IPS-15b (cell line): ENCODE measurements around the gene SLC24A3.

ENCODE experiments used
- H3K27me3 ChIP-seq: one replicate; pipeline ENCODE4 v1.6.1; 2013; ENCODE audit warnings: low read length; ENCODE audit not compliant: control insufficient read depth, insufficient read depth
- H3K36me3 ChIP-seq: one replicate; pipeline ENCODE4 v1.6.1; 2013; ENCODE audit warnings: low read length; ENCODE audit not compliant: control insufficient read depth, insufficient read depth
- H3K4me1 ChIP-seq: one replicate; pipeline ENCODE4 v1.6.1; 2013; ENCODE audit warnings: mild to moderate bottlenecking, low read length; ENCODE audit not compliant: control insufficient read depth, insufficient read depth
- H3K4me3 ChIP-seq: one replicate; pipeline ENCODE4 v1.5.1; 2013; ENCODE audit warnings: low read depth, low read length
- H3K9ac ChIP-seq: one replicate; pipeline ENCODE4 v1.6.1; 2013; ENCODE audit warnings: low read depth, mild to moderate bottlenecking, low read length
- H3K9me3 ChIP-seq: one replicate; pipeline ENCODE4 v1.6.1; 2013; ENCODE audit warnings: mild to moderate bottlenecking, low read length; ENCODE audit not compliant: control insufficient read depth, insufficient read depth

SLC24A3 gene

DNA sequence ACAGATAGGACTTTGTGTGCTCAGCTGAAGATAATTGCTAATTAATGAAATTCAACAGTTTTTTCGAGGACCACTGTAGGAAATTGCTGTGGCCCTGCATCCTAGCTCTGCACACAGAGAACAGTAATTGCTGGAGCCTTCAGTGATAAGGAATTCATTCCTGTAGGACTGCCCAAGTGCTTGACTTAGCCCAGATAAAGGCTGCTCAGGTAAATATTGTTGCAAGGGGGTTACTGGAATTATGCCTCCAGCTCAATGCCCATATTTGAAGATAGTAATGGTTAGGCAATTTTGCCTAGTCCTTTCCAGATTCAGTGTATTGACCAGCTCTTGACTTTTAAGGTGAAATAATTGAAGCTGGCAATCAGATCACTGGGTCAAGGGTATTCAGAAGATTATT, 122.9 kb downstream of the SLC24A3 start:
- no peaks in the 10 kb centered on the region for H3K27me3 ChIP-seq
- no peak overlapping the region for H3K4me3 ChIP-seq
- no peaks in the 10 kb centered on the region for H3K9me3 ChIP-seq
- H3K4me1 ChIP-seq, result no peaks in the 10 kb centered on the region
- H3K36me3 ChIP-seq, result no peaks in the 10 kb centered on the region
- H3K9ac ChIP-seq, result no peak overlapping the region

- no peaks in the 10 kb centered on the region for H3K27me3 ChIP-seq
- H3K4me1 ChIP-seq, result no peaks in the 10 kb centered on the region
- no peak overlapping the region for H3K4me3 ChIP-seq
- H3K9ac ChIP-seq, result no peak overlapping the region
- H3K36me3 ChIP-seq, result no peaks in the 10 kb centered on the region
- no peaks in the 10 kb centered on the region for H3K9me3 ChIP-seq
These were observed 123.5 kb downstream of the SLC24A3 start for GRCh38 chr20:19335916-19336315.

DNA sequence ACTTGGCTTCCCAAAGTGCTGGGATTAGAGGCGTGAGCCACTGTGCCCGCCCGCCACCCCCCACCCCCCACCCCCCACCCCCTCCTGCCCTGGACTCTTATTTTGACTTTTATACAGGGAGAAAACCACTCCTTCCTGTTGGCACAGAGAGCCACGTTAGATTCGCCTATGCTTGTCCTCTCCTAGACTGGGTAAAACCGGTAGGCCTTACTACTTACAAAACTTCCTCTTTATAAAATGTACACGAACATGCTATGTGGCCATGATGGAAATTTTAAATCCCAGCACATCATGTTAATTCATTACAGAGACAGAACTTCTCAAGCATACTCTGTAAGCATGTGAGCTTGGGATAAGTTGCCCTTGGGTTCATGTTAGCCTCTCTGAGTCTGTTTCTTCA, 124.2 kb downstream of the SLC24A3 start:
- Histone ChIP-seq H3K4me1 (no peaks in the 10 kb centered on the region), H3K36me3 (no peaks in the 10 kb centered on the region), H3K4me3 (no peak overlapping the region), H3K9me3 (no peaks in the 10 kb centered on the region), H3K27me3 (no peaks in the 10 kb centered on the region), H3K9ac (no peak overlapping the region)

DNA sequence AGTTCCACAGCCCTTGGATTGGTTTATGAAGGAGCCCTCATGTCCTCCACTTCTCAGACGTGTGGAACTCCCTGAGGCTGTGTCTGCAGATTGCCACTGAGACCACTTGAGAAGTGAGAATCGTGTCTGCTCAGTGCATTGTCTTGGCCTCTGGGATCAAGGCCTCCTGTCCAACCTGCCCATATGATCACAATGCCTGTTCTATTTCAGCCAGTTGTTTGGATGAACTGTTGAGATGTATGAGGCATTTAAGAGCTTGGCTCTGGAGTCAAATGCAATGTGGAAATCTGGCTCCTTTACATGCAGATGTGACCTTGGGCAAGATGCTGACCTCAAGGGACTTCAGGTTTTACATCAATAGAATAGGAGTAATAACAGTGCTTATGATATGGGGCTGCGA, 125.9 kb downstream of the SLC24A3 start:
- no peak overlapping the region for H3K9ac ChIP-seq
- H3K4me1 ChIP-seq, result no peaks in the 10 kb centered on the region
- H3K36me3 ChIP-seq, result no peaks in the 10 kb centered on the region
- no peaks in the 10 kb centered on the region for H3K27me3 ChIP-seq
- no peak overlapping the region for H3K4me3 ChIP-seq
- H3K9me3 ChIP-seq, result no peaks in the 10 kb centered on the region

- no peaks in the 10 kb centered on the region for H3K9me3 ChIP-seq
- H3K36me3 ChIP-seq, result no peaks in the 10 kb centered on the region
- no peak overlapping the region for H3K9ac ChIP-seq
- H3K27me3 ChIP-seq, result no peaks in the 10 kb centered on the region
- H3K4me1 ChIP-seq, result no peaks in the 10 kb centered on the region
- no peak overlapping the region for H3K4me3 ChIP-seq
These were observed 126.5 kb downstream of the SLC24A3 start for GRCh38 chr20:19338960-19339359.

GRCh38 chr20:19341348-19342053, 129.1 kb downstream of the SLC24A3 start:
- no peaks in the 10 kb centered on the region for H3K9me3 ChIP-seq
- no peak overlapping the region for H3K4me3 ChIP-seq
- no peaks in the 10 kb centered on the region for H3K4me1 ChIP-seq
- H3K27me3 ChIP-seq, result no peaks in the 10 kb centered on the region
- no peak overlapping the region for H3K9ac ChIP-seq
- no peaks in the 10 kb centered on the region for H3K36me3 ChIP-seq

- no peaks in the 10 kb centered on the region for H3K9me3 ChIP-seq
- no peaks in the 10 kb centered on the region for H3K4me1 ChIP-seq
- H3K4me3 ChIP-seq, result no peak overlapping the region
- H3K27me3 ChIP-seq, result no peaks in the 10 kb centered on the region
- H3K36me3 ChIP-seq, result no peaks in the 10 kb centered on the region
- H3K9ac ChIP-seq, result no peak overlapping the region
These were observed 131.9 kb downstream of the SLC24A3 start for GRCh38 chr20:19344341-19344740.

GRCh38 chr20:19347943-19348456, 135.6 kb downstream of the SLC24A3 start:
- Histone ChIP-seq H3K36me3 (no peaks in the 10 kb centered on the region), H3K9me3 (no peaks in the 10 kb centered on the region), H3K27me3 (no peaks in the 10 kb centered on the region), H3K9ac (no peak overlapping the region), H3K4me1 (no peaks in the 10 kb centered on the region), H3K4me3 (no peak overlapping the region)

- Histone ChIP-seq H3K36me3 (no peaks in the 10 kb centered on the region), H3K4me3 (no peak overlapping the region), H3K9ac (no peak overlapping the region), H3K4me1 (no peaks in the 10 kb centered on the region), H3K27me3 (no peaks in the 10 kb centered on the region), H3K9me3 (no peaks in the 10 kb centered on the region)
These were observed 136.1 kb downstream of the SLC24A3 start for GRCh38 chr20:19348582-19348981.

DNA sequence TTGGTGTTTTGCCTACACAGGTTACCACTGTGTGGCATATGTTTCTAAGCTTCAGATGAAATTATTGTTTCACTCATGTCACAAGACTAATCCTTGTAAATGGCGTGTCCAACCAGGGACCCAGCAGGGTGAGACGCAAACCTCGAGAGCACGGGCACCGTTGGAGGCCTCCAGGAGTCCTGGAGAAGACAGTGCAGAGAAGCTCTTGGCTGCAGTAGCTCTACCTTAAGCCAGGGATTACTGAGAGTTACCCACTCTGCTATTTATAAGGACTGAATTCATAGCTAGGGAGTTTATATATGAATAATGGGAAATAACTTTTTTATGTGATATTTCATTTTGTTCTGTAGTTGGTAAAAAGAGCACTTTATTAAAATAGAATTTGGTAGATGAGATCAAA, 137.4 kb downstream of the SLC24A3 start:
- H3K27me3 ChIP-seq, result no peaks in the 10 kb centered on the region
- no peak overlapping the region for H3K9ac ChIP-seq
- no peaks in the 10 kb centered on the region for H3K36me3 ChIP-seq
- no peak overlapping the region for H3K4me3 ChIP-seq
- no peaks in the 10 kb centered on the region for H3K4me1 ChIP-seq
- H3K9me3 ChIP-seq, result no peaks in the 10 kb centered on the region

GRCh38 chr20:19351542-19351941, 139.1 kb downstream of the SLC24A3 start:
- Histone ChIP-seq H3K4me3 (no peak overlapping the region), H3K36me3 (no peaks in the 10 kb centered on the region), H3K9ac (no peak overlapping the region), H3K27me3 (no peaks in the 10 kb centered on the region), H3K4me1 (no peaks in the 10 kb centered on the region), H3K9me3 (no peaks in the 10 kb centered on the region)

GRCh38 chr20:19354950-19355349, 142.5 kb downstream of the SLC24A3 start:
- Histone ChIP-seq H3K36me3 (no peaks in the 10 kb centered on the region), H3K4me1 (no peaks in the 10 kb centered on the region), H3K9ac (no peak overlapping the region), H3K27me3 (no peaks in the 10 kb centered on the region), H3K9me3 (no peaks in the 10 kb centered on the region), H3K4me3 (no peak overlapping the region)
